ENCODE results near the gene GREB1L.

The GREB1L gene

GRCh38 chr18:21298351-21298750, 56.3 kb downstream of the GREB1L start:
- in situ Hi-C loops (cut with MboI; ENCODE audit: low pct_unique_long_range_greater_than_20kb, low sequenced_read_pairs, unreplicated experiment), result no loop called here
- TF ChIP-seq, protein P1, sequence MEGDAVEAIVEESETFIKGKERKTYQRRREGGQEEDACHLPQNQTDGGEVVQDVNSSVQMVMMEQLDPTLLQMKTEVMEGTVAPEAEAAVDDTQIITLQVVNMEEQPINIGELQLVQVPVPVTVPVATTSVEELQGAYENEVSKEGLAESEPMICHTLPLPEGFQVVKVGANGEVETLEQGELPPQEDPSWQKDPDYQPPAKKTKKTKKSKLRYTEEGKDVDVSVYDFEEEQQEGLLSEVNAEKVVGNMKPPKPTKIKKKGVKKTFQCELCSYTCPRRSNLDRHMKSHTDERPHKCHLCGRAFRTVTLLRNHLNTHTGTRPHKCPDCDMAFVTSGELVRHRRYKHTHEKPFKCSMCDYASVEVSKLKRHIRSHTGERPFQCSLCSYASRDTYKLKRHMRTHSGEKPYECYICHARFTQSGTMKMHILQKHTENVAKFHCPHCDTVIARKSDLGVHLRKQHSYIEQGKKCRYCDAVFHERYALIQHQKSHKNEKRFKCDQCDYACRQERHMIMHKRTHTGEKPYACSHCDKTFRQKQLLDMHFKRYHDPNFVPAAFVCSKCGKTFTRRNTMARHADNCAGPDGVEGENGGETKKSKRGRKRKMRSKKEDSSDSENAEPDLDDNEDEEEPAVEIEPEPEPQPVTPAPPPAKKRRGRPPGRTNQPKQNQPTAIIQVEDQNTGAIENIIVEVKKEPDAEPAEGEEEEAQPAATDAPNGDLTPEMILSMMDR (IDR thresholded peaks at IDR 0.05; ENCODE audit: extremely low read depth, insufficient read depth, missing control alignments), result no peak
- DNase-seq (ENCODE audit: low spot score), result no peak

DNA sequence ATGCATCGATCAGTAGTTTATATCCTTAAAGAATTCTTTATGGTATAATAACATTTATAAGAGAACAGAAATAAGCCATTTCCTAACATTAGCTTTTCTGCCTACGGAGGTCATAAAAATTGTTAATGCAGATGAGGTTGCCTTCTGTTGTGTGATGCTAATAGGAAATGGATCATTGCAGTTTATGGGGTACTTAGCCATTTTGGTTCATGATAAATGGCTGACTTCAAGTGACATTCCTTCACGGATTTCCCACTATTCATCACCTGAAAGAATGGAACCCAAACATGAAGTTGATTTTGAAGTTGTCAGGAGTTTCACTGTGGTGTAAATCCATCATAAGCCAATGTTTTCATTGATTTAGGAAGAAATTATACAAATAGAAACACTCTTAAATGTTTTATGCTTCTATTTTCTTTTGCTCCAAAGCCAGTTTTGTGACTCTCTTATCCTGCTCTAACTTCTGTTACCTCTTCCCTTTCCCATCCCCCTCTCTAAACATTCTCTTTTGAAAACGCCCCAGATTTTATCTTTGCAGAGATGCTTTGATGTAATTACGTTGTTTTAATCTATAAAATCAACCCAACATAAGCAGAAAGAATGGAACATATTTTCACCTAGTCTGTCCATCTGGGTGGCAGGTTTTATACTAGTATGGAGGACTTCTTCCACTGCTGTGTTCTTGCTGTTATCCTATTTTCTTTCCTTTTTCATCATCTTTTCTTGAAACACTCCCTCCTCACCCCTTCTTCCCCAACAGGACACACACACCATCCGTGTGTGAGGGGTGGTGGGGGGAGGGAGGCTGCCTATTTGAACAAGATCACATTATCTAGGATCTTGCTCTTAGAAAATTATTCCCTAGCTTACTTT, 58.2 kb downstream of the GREB1L start:
- TF ChIP-seq, protein P1 (IDR thresholded peaks at IDR 0.05; ENCODE audit: extremely low read depth, insufficient read depth, missing control alignments), result no peak
- in situ Hi-C loops (cut with MboI; ENCODE audit: low pct_unique_long_range_greater_than_20kb, low sequenced_read_pairs, unreplicated experiment), result no loop called here
- no peak for DNase-seq (ENCODE audit: low spot score)

GRCh38 chr18:21300908-21301200, 58.8 kb downstream of the GREB1L start:
- in situ Hi-C loops (cut with MboI; ENCODE audit: low pct_unique_long_range_greater_than_20kb, low sequenced_read_pairs, unreplicated experiment), result no loop called here
- DNase-seq (ENCODE audit: low spot score), result no peak
- TF ChIP-seq, protein P1 (IDR thresholded peaks at IDR 0.05; ENCODE audit: extremely low read depth, insufficient read depth, missing control alignments), result no peak

DNA sequence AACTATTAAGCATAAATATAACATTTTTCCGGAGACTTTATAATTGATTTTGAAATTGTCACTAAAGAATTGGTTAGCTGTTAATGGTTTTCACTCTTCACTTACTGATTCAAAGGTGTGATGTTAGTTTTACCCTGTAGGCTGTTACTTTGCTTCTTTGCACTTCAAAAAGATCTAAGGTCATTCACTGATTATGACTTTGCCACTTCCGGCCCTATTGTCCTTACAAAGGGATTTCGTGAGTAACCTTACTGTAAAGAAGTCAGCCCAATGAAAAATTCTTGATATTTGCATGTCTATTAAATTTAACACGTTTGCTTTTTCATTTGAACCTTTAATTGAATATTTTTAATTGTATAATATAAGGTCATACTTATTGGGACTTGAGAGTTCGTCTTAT, 61.4 kb downstream of the GREB1L start:
- no peak for DNase-seq (ENCODE audit: low spot score)
- TF ChIP-seq, protein P1 (IDR thresholded peaks at IDR 0.05; ENCODE audit: extremely low read depth, insufficient read depth, missing control alignments), result no peak
- in situ Hi-C loops (cut with MboI; ENCODE audit: low pct_unique_long_range_greater_than_20kb, low sequenced_read_pairs, unreplicated experiment), result no loop called here

DNA sequence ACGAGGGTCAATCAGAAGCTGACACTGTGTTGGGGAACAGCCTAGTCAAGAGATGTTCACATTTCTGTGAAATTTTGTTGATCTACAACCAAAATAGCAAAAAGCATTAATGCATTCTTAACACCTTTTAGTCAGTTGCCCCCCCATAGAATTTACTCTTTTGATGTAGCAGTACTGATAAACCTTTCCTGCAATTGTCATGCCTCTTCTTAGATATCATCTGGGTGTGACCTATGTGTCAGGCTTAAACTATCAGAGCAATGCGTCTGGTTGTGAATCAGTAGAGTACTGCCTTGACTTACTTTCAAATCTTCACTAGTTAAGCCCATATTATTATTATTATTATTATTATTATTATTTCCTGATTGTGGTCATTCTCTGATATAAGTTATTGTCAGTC, 61.9 kb downstream of the GREB1L start:
- in situ Hi-C loops (cut with MboI; ENCODE audit: low pct_unique_long_range_greater_than_20kb, low sequenced_read_pairs, unreplicated experiment), result no loop called here
- no peak for DNase-seq (ENCODE audit: low spot score)
- TF ChIP-seq, protein P1 (IDR thresholded peaks at IDR 0.05; ENCODE audit: extremely low read depth, insufficient read depth, missing control alignments), result no peak

DNA sequence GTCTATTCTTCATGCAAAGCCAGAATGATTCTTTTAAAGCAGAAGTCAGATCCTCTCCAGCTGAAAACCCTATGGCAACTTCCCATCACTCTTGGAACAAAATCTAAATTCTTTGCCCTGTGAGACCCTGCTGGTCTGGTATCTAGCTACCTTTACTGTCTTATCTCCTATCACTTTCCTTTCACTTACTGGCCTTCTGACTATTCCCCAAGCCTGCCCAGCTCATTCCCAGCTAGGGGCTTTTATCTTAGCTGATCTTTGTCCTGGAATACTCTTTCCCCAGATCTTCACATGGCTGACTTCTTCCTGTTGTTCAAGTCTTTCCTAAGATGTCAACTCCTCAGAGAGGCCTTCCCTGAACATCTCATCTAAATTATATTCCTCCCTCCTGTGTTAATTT, 63.6 kb downstream of the GREB1L start:
- in situ Hi-C loops (cut with MboI; ENCODE audit: low pct_unique_long_range_greater_than_20kb, low sequenced_read_pairs, unreplicated experiment), result no loop called here
- TF ChIP-seq, protein P1 (IDR thresholded peaks at IDR 0.05; ENCODE audit: extremely low read depth, insufficient read depth, missing control alignments), result no peak
- no peak for DNase-seq (ENCODE audit: low spot score)
